ENCODE measurements around the gene DUSP6.

The DUSP6 gene

GRCh38 chr12:89348894-89349699 lies 3.2 kb downstream of the DUSP6 start:
- no peak for TF ChIP-seq CTCF (IDR thresholded peaks at IDR 0.05)

GRCh38 chr12:89347325-89347829 lies 4.9 kb downstream of the DUSP6 start:
- TF ChIP-seq CTCF (IDR thresholded peaks at IDR 0.05) = no peak

DNA sequence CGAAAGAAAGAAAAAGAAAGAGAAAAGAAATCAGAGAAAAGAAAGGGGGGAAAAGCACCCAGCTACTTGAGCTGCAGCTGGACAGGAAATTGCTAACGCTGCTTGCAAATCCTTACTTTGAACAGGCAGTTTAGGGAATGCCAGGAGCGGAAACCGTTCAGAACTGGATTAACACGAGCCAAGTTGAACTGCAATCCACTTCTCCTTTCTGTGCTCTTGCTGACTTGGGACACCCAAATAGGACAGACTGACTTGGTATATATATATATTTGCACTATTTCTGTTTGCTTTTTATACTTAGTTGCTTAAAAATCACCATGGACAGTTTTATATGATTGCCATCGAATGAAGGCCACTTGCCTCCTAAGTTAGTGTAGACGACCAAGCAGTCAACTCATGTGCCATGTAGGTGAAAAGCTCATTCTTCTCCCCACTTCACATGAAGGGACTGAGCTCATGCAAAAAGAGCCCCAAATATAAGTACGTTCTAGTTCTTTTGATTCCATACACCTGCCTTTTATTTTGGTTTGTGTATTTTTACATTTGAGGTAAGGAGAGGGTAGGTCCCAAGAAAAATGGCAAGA lies 5.5 kb downstream of the DUSP6 start:
- TF ChIP-seq CTCF (IDR thresholded peaks at IDR 0.05) = no peak

DNA sequence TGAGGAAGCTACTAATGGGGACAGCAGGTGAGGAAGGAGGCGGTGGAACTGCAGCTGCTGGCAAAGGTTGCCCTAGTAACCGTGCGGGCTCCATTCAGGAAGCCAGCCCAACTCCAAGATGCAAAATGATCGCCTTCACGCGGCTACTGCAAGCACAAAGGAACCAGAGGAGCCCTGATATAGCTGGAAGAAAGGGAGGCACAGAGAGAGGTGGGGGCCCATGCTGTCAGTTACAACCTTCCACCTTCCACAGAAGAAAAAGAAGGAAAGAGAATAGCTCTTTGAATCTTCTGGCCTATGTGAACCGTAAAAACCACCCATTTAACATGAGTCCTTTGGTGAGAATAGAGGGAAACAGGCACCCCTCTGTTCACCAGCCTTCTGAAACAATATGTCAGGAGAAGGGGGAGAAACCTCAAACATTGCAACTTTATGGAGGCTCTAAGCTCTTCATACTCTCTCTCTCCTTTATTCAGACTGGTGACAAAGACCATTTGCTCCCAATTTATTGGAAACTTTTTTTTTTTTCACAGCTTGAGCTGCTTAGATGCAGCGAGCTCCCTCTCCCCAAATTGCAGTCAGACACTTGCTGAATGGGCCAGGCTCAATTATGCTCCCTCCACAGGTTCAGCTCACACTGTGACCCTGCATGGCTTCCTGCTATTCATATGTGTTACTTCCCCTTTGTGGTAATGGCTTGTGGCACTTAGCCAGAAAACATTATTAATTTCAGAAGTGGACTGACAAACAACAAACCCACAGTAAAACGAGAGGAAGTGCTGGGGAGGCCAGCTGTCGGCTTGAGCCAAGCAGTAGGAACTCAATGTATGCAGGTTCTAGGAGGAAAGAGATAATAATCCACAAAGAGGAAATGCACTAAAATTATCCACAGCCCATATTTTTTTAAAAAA lies 6.2 kb downstream of the DUSP6 start:
- TF ChIP-seq CTCF (IDR thresholded peaks at IDR 0.05) = no peak

DNA sequence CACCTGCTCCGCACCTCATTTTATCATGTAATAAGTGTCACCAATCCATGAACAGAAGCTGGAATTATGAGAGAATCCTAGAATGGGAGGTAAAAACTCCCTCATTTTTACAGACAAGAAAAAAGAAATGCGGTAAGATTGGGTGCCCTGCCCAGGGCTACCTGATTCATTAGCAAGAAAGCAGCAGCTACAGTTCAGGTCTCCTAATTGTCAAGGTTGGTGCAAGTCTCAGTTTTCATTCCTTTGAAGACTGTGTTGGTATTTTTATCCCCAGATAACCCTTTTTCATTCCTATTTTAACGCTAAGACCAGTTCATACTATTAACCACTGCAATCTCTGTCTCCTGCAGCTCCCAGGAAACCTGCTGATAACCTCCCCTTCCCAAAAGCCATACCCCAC lies 6.9 kb downstream of the DUSP6 start:
- TF ChIP-seq CTCF (IDR thresholded peaks at IDR 0.05) = no peak

- TF ChIP-seq CTCF (IDR thresholded peaks at IDR 0.05) = no peak
Observed at GRCh38 chr12:89344862-89345202, 7.5 kb downstream of the DUSP6 start.

- TF ChIP-seq CTCF (IDR thresholded peaks at IDR 0.05) = no peak
Observed at GRCh38 chr12:89344043-89344861, 8.0 kb downstream of the DUSP6 start.

Data from LNCAP (cell line).